GM23338 (cell line): ENCODE results near the gene WDR26.

Source experiments
- CTCF ChIP-seq, 2 experiments: fragments of 200-600 bp in 1 of 2; sonication (generic) in 1 of 2; conservative IDR thresholded peaks; 2 replicates each; pipeline versions ENCODE4 v1.5.1 to v1.6.1; 2016 to 2017; ENCODE audit warnings: antibody characterized with exemption in 2 of 2, low read depth in 2 of 2, mild to moderate bottlenecking in 2 of 2, moderate library complexity in 1 of 2
- EZH2 ChIP-seq: fragments of 200-600 bp; sonication (generic); IDR thresholded peaks from one replicate; pipeline ENCODE4 v1.8.0; 2017; ENCODE audit warnings: antibody characterized with exemption, mild to moderate bottlenecking, low read depth; ENCODE audit not compliant: unreplicated experiment
- POLR2AphosphoS5 ChIP-seq: IDR thresholded peaks from 2 replicates; pipeline ENCODE4 v1.6.1; 2016; ENCODE audit warnings: antibody characterized with exemption, low read depth

- no peak for TF ChIP-seq CTCF (conservative IDR thresholded peaks at IDR 0.05; ENCODE audit: low read depth in 2 of 2)
- no peak for TF ChIP-seq POLR2AphosphoS5
- TF ChIP-seq EZH2, result no peak
Observed at GRCh38 chr1:224458996-224459395, 24.4 kb upstream of the WDR26 start.
